SK-N-SH (cell line): Measurements from ENCODE around the gene GPR34. TPM values are rescaled to one million over a fixed set of nuclear protein-coding genes. Genes with fewer than 3 reads are reported as not detected.

Experiments
- CTCF ChIA-PET: fragments of 300-600, 350-600 bp; formaldehyde crosslinking; extraction: SDS; loops from one replicate; lab custom pipeline; 2021; lab: Yijun Ruan, JAX
- POLR2A ChIA-PET: fragments of 350-600 bp; sonication (Branson Sonifier 250); formaldehyde crosslinking; extraction: SDS; loops from one replicate; lab custom pipeline; 2020; ENCODE audit warnings: antibody characterized with exemption, inconsistent platforms; lab: Yijun Ruan, JAX
- DNase-seq: peaks from one replicate; pipeline ENCODE4 v3.0.0; 2012
- H2AFZ ChIP-seq: fragments of 200-600 bp; sonication (generic); 2 replicates; pipeline ENCODE4 v1.8.1; 2016; ENCODE audit warnings: antibody characterized with exemption, mild to moderate bottlenecking, low read depth
- H3F3A ChIP-seq: fragments of 200-600 bp; sonication (generic); replicated peaks from 2 replicates; pipeline ENCODE3; 2016; ENCODE audit warnings: antibody characterized with exemption, mild to moderate bottlenecking; ENCODE audit not compliant: insufficient read depth
- H3K27ac ChIP-seq, 2 experiments: fragments of 200-500 bp in 1 of 2; fragments of 200-600 bp in 1 of 2; sonication (Bioruptor generic) in 1 of 2; sonication (generic), shearing (Covaris generic) in 1 of 2; 2 replicates each; pipeline versions ENCODE4 v1.5.1 to v1.6.1; 2014 to 2016; ENCODE audit warnings: low read depth in 2 of 2, inconsistent platforms in 1 of 2, low read length in 1 of 2, mild to moderate bottlenecking in 1 of 2, mixed read lengths in 1 of 2
- H3K27me3 ChIP-seq: fragments of 200-600 bp; sonication (generic), shearing (Covaris generic); 2 replicates; pipeline ENCODE4 v1.6.1; 2016; ENCODE audit warnings: mixed run types; ENCODE audit not compliant: insufficient read depth
- H3K36me3 ChIP-seq, 2 experiments: fragments of 200-500 bp in 1 of 2; fragments of 200-600 bp in 1 of 2; sonication (Bioruptor generic) in 1 of 2; sonication (generic) in 1 of 2; replicated peaks in 1 of 2; 2 replicates each; pipeline versions ENCODE3 to v1.5.1; 2014 to 2016; ENCODE audit warnings: low read length in 1 of 2, mild to moderate bottlenecking in 1 of 2; ENCODE audit not compliant: insufficient read depth in 2 of 2, control insufficient read depth in 1 of 2
- H3K4me1 ChIP-seq, 2 experiments: fragments of 200-500 bp in 1 of 2; fragments of 200-600 bp in 1 of 2; sonication (Bioruptor generic) in 1 of 2; sonication (generic), shearing (Covaris generic) in 1 of 2; 2 replicates each; pipeline versions ENCODE4 v1.5.1 to v1.6.1; 2014 to 2016; ENCODE audit warnings: low read depth in 1 of 2, low read length in 1 of 2, mixed run types in 1 of 2; ENCODE audit not compliant: insufficient read depth in 2 of 2, control insufficient read depth in 1 of 2
- H3K4me2 ChIP-seq: fragments of 200-600 bp; sonication (generic), shearing (Covaris generic); 2 replicates; pipeline ENCODE4 v1.6.1; 2017; ENCODE audit warnings: mixed run types
- H3K4me3 ChIP-seq, 2 experiments: fragments of 200-500 bp in 1 of 2; fragments of 200-600 bp in 1 of 2; sonication (Bioruptor generic) in 1 of 2; sonication (generic), shearing (Covaris generic) in 1 of 2; 2 replicates each; pipeline versions ENCODE4 v1.5.1 to v1.8.1; 2014 to 2016; ENCODE audit warnings: low read depth in 2 of 2, inconsistent platforms in 1 of 2, low read length in 1 of 2, mild to moderate bottlenecking in 1 of 2, mixed read lengths in 1 of 2, moderate library complexity in 1 of 2
- H3K79me2 ChIP-seq: fragments of 200-600 bp; sonication (generic); 2 replicates; pipeline ENCODE4 v1.8.1; 2017; ENCODE audit warnings: mild to moderate bottlenecking; ENCODE audit not compliant: insufficient read depth
- H3K9ac ChIP-seq: fragments of 200-600 bp; sonication (generic); 2 replicates; pipeline ENCODE4 v1.6.1; 2017; ENCODE audit warnings: mixed run types
- H3K9me2 ChIP-seq: fragments of 200-600 bp; sonication (generic); 2 replicates; pipeline ENCODE4 v1.6.1; 2017; ENCODE audit warnings: mixed run types
- H3K9me3 ChIP-seq: fragments of 200-600 bp; sonication (generic); 2 replicates; pipeline ENCODE4 v1.6.1; 2017; ENCODE audit warnings: mixed run types, mild to moderate bottlenecking, moderate library complexity
- H4K20me1 ChIP-seq: fragments of 200-600 bp; sonication (generic); 2 replicates; pipeline ENCODE4 v1.6.1; 2017; ENCODE audit warnings: mild to moderate bottlenecking, mixed run types; ENCODE audit not compliant: insufficient read depth
- EP300 ChIP-seq, 2 experiments: IDR thresholded peaks; 2 replicates each; pipeline versions ENCODE4 v1.4.0 to v1.6.1; 2012; ENCODE audit warnings: borderline replicate concordance in 1 of 2, low read depth in 1 of 2, low read length in 1 of 2
- EZH2phosphoT487 ChIP-seq: fragments of 200-600 bp; sonication (generic); IDR thresholded peaks from 2 replicates; pipeline ENCODE4 v1.6.1; 2017; ENCODE audit warnings: low read depth, mixed run types, mild to moderate bottlenecking, antibody characterized with exemption, moderate library complexity, borderline replicate concordance
- FOSL2 ChIP-seq: IDR thresholded peaks from 2 replicates; pipeline ENCODE4 v1.4.0; 2012; ENCODE audit warnings: low read depth, mild to moderate bottlenecking, moderate library complexity, borderline replicate concordance
- GABPA ChIP-seq: IDR thresholded peaks from 2 replicates; pipeline ENCODE4 v1.4.0; 2012; ENCODE audit warnings: low read depth, mild to moderate bottlenecking
- GATA2 ChIP-seq: sonication (generic); formaldehyde crosslinking; IDR thresholded peaks from 2 replicates; pipeline ENCODE4 v1.5.0; 2020; ENCODE audit warnings: mild to moderate bottlenecking, missing genetic modification reagents
- MEF2A ChIP-seq: IDR thresholded peaks from 2 replicates; pipeline ENCODE4 v1.4.0; 2012; ENCODE audit warnings: low read depth, borderline replicate concordance
- MXI1 ChIP-seq: IDR thresholded peaks from 2 replicates; pipeline ENCODE4 v1.6.1; 2012; ENCODE audit warnings: mild to moderate bottlenecking, low read depth, low read length, improper control_type of control experiment
- NFIC ChIP-seq: IDR thresholded peaks from 2 replicates; pipeline ENCODE4 v1.4.0; 2012; ENCODE audit warnings: borderline replicate concordance
- NRF1 ChIP-seq: IDR thresholded peaks from 2 replicates; pipeline ENCODE4 v1.6.1; 2012; ENCODE audit warnings: low read depth, mild to moderate bottlenecking, low read length
- SIN3A ChIP-seq: IDR thresholded peaks from 2 replicates; pipeline ENCODE4 v1.6.1; 2012; ENCODE audit warnings: low read depth, mild to moderate bottlenecking, low read length, moderate library complexity, borderline replicate concordance
- SMC3 ChIP-seq: IDR thresholded peaks from 2 replicates; pipeline ENCODE4 v1.6.1; 2012; ENCODE audit warnings: low read depth, low read length, improper control_type of control experiment
- WGBS: methylation state at CpG from one replicate; pipeline ENCODE4 v1.1.6; 2017; ENCODE audit warnings: low lambda C conversion rate; 5-methylcytosine and 5-hydroxymethylcytosine counted together
- polyA plus RNA-seq, 3 experiments: library from polyadenylated mRNA; depleted of rRNA; stranded (reverse); fragments of >200 nt; gene quantifications; 2 replicates each; pipeline ENCODE4 v1.2.3, GENCODE V29; 2012
- TF ChIP-seq, protein P1 (sequence below): IDR thresholded peaks from 2 replicates; pipeline ENCODE4 v1.4.0; 2012; ENCODE audit warnings: low read depth, borderline replicate concordance
- TF ChIP-seq, protein P2 (sequence below): IDR thresholded peaks from 2 replicates; pipeline ENCODE4 v1.4.0; 2012; ENCODE audit warnings: low read depth
- TF ChIP-seq, protein P3 (sequence below): fragments of 150-350 bp; IDR thresholded peaks from 2 replicates; pipeline ENCODE4 v1.6.1; 2016; ENCODE audit warnings: mild to moderate bottlenecking, low read depth, low read length

Gene GPR34
- polyA plus RNA-seq, 1 of the 3 experiments (the other 2 are of a cell fraction) = not detected

DNA sequence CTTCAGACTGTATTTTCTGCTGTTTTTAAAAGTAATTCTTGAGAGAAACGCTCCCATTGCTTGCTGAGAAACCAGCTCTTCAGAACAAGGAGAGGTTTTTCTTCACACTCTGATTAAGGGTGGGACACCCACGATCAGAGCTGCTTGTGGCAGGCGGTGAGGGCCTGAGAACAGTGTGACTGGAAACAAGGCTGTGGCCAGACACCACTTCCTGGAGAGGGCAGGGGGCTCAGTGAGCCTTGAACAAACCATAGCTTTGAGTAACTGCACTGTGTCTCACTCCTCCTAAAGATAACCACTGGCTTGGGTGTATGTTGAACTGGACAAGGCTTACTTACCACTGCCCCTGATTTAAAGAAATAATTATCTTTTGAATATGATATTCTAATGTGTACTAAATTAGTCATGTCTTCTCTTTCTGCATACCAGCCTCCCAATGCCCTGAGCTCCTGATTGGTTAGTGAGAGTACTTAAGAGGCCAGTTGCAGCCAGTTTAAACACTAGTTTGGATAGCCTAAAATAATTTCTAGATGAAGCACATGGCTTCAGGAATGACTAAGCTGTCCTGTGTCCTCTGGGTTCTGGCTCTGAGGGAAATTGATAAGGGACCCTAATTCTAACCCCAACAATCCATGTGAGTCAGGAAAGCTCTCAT, 31.5 kb downstream of the GPR34 start:
- DNase-seq = no peak
- WGBS = 54% methylated on average over 2 of the region's 3 CpGs

DNA sequence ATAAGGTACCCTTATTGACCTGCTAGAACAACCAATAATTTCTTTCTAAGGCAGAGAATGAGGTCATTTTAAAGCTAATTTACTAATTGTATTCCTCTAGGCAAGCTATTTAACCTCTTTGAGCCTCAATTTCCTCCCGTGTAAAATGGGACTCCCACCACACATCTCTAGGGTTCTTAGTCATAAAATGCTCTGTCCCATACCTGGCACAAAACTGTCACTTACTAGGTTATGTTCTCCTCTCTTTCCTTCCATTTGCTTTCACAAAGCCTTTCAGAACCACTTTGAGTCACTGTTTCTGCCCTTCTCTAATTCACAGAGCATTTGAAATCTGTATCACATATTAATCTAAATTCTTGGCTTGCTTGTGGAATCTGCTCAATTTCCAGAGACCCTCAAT, 32.8 kb downstream of the GPR34 start:
- H3K4me3 ChIP-seq = no peak overlapping the region
- H3K9me3 ChIP-seq = no peaks in the 10 kb centered on the region
- no peak overlapping the region for H3K4me2 ChIP-seq
- H3K27me3 ChIP-seq = no peaks in the 10 kb centered on the region
- no peaks in the 10 kb centered on the region for H3K36me3 ChIP-seq
- H4K20me1 ChIP-seq = no peaks in the 10 kb centered on the region
- no peak for DNase-seq
- CTCF ChIA-PET = no interaction called here
- H2AFZ ChIP-seq = no peak overlapping the region
- TF ChIP-seq, protein P1, sequence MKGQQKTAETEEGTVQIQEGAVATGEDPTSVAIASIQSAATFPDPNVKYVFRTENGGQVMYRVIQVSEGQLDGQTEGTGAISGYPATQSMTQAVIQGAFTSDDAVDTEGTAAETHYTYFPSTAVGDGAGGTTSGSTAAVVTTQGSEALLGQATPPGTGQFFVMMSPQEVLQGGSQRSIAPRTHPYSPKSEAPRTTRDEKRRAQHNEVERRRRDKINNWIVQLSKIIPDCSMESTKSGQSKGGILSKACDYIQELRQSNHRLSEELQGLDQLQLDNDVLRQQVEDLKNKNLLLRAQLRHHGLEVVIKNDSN = no peak
- no peak for TF ChIP-seq EZH2phosphoT487
- TF ChIP-seq, protein P2, sequence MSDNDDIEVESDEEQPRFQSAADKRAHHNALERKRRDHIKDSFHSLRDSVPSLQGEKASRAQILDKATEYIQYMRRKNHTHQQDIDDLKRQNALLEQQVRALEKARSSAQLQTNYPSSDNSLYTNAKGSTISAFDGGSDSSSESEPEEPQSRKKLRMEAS = no peak
- no peak for TF ChIP-seq FOSL2
- TF ChIP-seq MEF2A = no peak
- TF ChIP-seq, protein P3, sequence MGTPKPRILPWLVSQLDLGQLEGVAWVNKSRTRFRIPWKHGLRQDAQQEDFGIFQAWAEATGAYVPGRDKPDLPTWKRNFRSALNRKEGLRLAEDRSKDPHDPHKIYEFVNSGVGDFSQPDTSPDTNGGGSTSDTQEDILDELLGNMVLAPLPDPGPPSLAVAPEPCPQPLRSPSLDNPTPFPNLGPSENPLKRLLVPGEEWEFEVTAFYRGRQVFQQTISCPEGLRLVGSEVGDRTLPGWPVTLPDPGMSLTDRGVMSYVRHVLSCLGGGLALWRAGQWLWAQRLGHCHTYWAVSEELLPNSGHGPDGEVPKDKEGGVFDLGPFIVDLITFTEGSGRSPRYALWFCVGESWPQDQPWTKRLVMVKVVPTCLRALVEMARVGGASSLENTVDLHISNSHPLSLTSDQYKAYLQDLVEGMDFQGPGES = no peak
- TF ChIP-seq GABPA = no peak
- no peak for TF ChIP-seq NFIC
- TF ChIP-seq GATA2 (CRISPR knock-in tag) = no peak
- TF ChIP-seq SIN3A = no peak
- no peak for TF ChIP-seq SMC3
- no peak for TF ChIP-seq NRF1
- no peak for TF ChIP-seq MXI1
- TF ChIP-seq EP300 (IDR thresholded peaks at IDR 0.05; ENCODE audit: borderline replicate concordance in 1 of 2, low read depth in 1 of 2, low read length in 1 of 2) = no peak
- TF ChIP-seq, all 33 proteins: peak for 0
- no peaks in the 10 kb centered on the region for H3F3A ChIP-seq
- no peak overlapping the region for H3K9ac ChIP-seq
- POLR2A ChIA-PET = no interaction called here
- no peaks in the 10 kb centered on the region for H3K9me2 ChIP-seq
- H3K4me1 ChIP-seq = no peaks in the 10 kb centered on the region
- no peaks in the 10 kb centered on the region for H3K79me2 ChIP-seq
- H3K27ac ChIP-seq = no peak overlapping the region
- 0% methylated on average over 1 of the region's 1 CpG for WGBS

More for the DNA sequence above, 31.5 kb downstream of the GPR34 start:
- Histone ChIP-seq H3K9me3 (no peaks in the 10 kb centered on the region), H3K4me1 (no peaks in the 10 kb centered on the region), H3K9ac (no peak overlapping the region), H4K20me1 (no peaks in the 10 kb centered on the region), H3K36me3 (no peaks in the 10 kb centered on the region), H3K4me3 (no peak overlapping the region), H2AFZ (no peak overlapping the region), H3K4me2 (no peak overlapping the region), H3F3A (no peaks in the 10 kb centered on the region), H3K9me2 (no peaks in the 10 kb centered on the region), H3K27ac (no peak overlapping the region), H3K79me2 (no peaks in the 10 kb centered on the region), H3K27me3 (no peaks in the 10 kb centered on the region)
- no peak for TF ChIP-seq NFIC
- ChIA-PET POLR2A (no interaction called here), CTCF (interaction anchor here (0.9 kb wide), 1 partner anchor 11 kb away, joined by 3 read pairs; no protein-coding TSS in a partner anchor)
